Stimulated activated naive CD8-positive, alpha-beta T cell treated with anti-CD3 and anti-CD28 coated beads, Interleukin-15, Interleukin-2, amounts not matched to agents 100 ng/mL and 50 ng/mL, for 24 hours (primary cell): ENCODE measurements around the gene GOLGA6L10.
"Not testable (repeated sequence)": the region's sequence is repeated elsewhere in the genome, so short reads cannot be mapped to it uniquely, and the experiment has no call there.

Source experiments
- H3K27ac Mint-ChIP-seq: one replicate; pipeline ENCODE4 v1.8.0; 2021; ENCODE audit warnings: mild to moderate bottlenecking, mixed read lengths
- H3K27me3 Mint-ChIP-seq: one replicate; pipeline ENCODE4 v1.8.0; 2021; ENCODE audit warnings: mixed read lengths
- H3K36me3 Mint-ChIP-seq: one replicate; pipeline ENCODE4 v1.8.0; 2021; ENCODE audit warnings: low read depth, mixed read lengths
- H3K4me1 Mint-ChIP-seq: one replicate; pipeline ENCODE4 v1.8.0; 2021; ENCODE audit warnings: low read depth, mixed read lengths
- H3K4me3 Mint-ChIP-seq: one replicate; pipeline ENCODE4 v1.8.0; 2021; ENCODE audit warnings: mild to moderate bottlenecking, mixed read lengths
- H3K9me3 Mint-ChIP-seq: one replicate; pipeline ENCODE4 v1.8.0; 2021; ENCODE audit warnings: mixed read lengths

GOLGA6L10 gene

GRCh38 chr15:82349375-82349774, at the start of gene GOLGA6L10:
Gene GOLGA6L10 (minus strand): TSS chr15:82349475. CDS start chr15:82349375, 100 bp downstream.
- H3K36me3 Mint-ChIP-seq, H3K4me3 Mint-ChIP-seq, H3K27me3 Mint-ChIP-seq, H3K27ac Mint-ChIP-seq, H3K9me3 Mint-ChIP-seq, H3K4me1 Mint-ChIP-seq: not testable (repeated sequence)

GRCh38 chr15:82398785-82399184, 49.5 kb upstream of the GOLGA6L10 start:
- H3K4me1 Mint-ChIP-seq = peaks cover 20% of the 10 kb centered on the region
- H3K27ac Mint-ChIP-seq = no peak overlapping the region
- H3K27me3 Mint-ChIP-seq = no peaks in the 10 kb centered on the region
- no peaks in the 10 kb centered on the region for H3K9me3 Mint-ChIP-seq
- peaks cover 4% of the 10 kb centered on the region for H3K36me3 Mint-ChIP-seq
- no peak overlapping the region for H3K4me3 Mint-ChIP-seq

- H3K27me3 Mint-ChIP-seq = no peaks in the 10 kb centered on the region
- no peaks in the 10 kb centered on the region for H3K9me3 Mint-ChIP-seq
- no peak overlapping the region for H3K4me3 Mint-ChIP-seq
- no peak overlapping the region for H3K27ac Mint-ChIP-seq
- H3K4me1 Mint-ChIP-seq = peaks cover 20% of the 10 kb centered on the region
- peaks cover 4% of the 10 kb centered on the region for H3K36me3 Mint-ChIP-seq
Observed at GRCh38 chr15:82397817-82398216, 48.5 kb upstream of the GOLGA6L10 start.

GRCh38 chr15:82395788-82396187, 46.5 kb upstream of the GOLGA6L10 start:
- not testable (repeated sequence) for H3K36me3 Mint-ChIP-seq, H3K27me3 Mint-ChIP-seq, H3K4me3 Mint-ChIP-seq, H3K9me3 Mint-ChIP-seq, H3K27ac Mint-ChIP-seq
- peaks cover 28% of the 10 kb centered on the region for H3K4me1 Mint-ChIP-seq

GRCh38 chr15:82393671-82394070, 44.4 kb upstream of the GOLGA6L10 start:
- H3K4me1 Mint-ChIP-seq = peaks cover 19% of the 10 kb centered on the region
- no peaks in the 10 kb centered on the region for H3K27me3 Mint-ChIP-seq
- H3K36me3 Mint-ChIP-seq = peaks cover 4% of the 10 kb centered on the region
- no peak overlapping the region for H3K4me3 Mint-ChIP-seq
- H3K27ac Mint-ChIP-seq = no peak overlapping the region
- H3K9me3 Mint-ChIP-seq = no peaks in the 10 kb centered on the region

- not testable (repeated sequence) for H3K9me3 Mint-ChIP-seq, H3K27ac Mint-ChIP-seq
Observed at GRCh38 chr15:82392077-82392476, 42.8 kb upstream of the GOLGA6L10 start.

GRCh38 chr15:82390152-82390551, 40.9 kb upstream of the GOLGA6L10 start:
- not testable (repeated sequence) for H3K4me1 Mint-ChIP-seq, H3K36me3 Mint-ChIP-seq, H3K4me3 Mint-ChIP-seq, H3K9me3 Mint-ChIP-seq, H3K27ac Mint-ChIP-seq, H3K27me3 Mint-ChIP-seq

More at GRCh38 chr15:82392077-82392476, 42.8 kb upstream of the GOLGA6L10 start:
- H3K36me3 Mint-ChIP-seq, H3K4me3 Mint-ChIP-seq, H3K27me3 Mint-ChIP-seq: not testable (repeated sequence)
- H3K4me1 Mint-ChIP-seq = peaks cover 13% of the 10 kb centered on the region

- not testable (repeated sequence) for H3K27ac Mint-ChIP-seq, H3K4me1 Mint-ChIP-seq, H3K9me3 Mint-ChIP-seq, H3K27me3 Mint-ChIP-seq, H3K36me3 Mint-ChIP-seq, H3K4me3 Mint-ChIP-seq
Observed at GRCh38 chr15:82387209-82387608, 37.9 kb upstream of the GOLGA6L10 start.

GRCh38 chr15:82381330-82381955, 32.2 kb upstream of the GOLGA6L10 start:
- H3K4me1 Mint-ChIP-seq, H3K36me3 Mint-ChIP-seq, H3K9me3 Mint-ChIP-seq, H3K27me3 Mint-ChIP-seq, H3K27ac Mint-ChIP-seq, H3K4me3 Mint-ChIP-seq: not testable (repeated sequence)

GRCh38 chr15:82379552-82379951, 30.3 kb upstream of the GOLGA6L10 start:
- not testable (repeated sequence) for H3K9me3 Mint-ChIP-seq, H3K4me1 Mint-ChIP-seq, H3K27me3 Mint-ChIP-seq, H3K36me3 Mint-ChIP-seq, H3K4me3 Mint-ChIP-seq
- peak overlapping the region; percentile 6 for H3K27ac Mint-ChIP-seq

- H3K4me1 Mint-ChIP-seq = peaks cover 14% of the 10 kb centered on the region
- not testable (repeated sequence) for H3K27ac Mint-ChIP-seq, H3K27me3 Mint-ChIP-seq, H3K4me3 Mint-ChIP-seq, H3K9me3 Mint-ChIP-seq, H3K36me3 Mint-ChIP-seq
Observed at GRCh38 chr15:82373661-82374060, 24.4 kb upstream of the GOLGA6L10 start.

- no peaks in the 10 kb centered on the region for H3K27me3 Mint-ChIP-seq
- H3K9me3 Mint-ChIP-seq = no peaks in the 10 kb centered on the region
- H3K27ac Mint-ChIP-seq = no peak overlapping the region
- peaks cover 14% of the 10 kb centered on the region for H3K4me1 Mint-ChIP-seq
- H3K4me3 Mint-ChIP-seq = no peak overlapping the region
- no peaks in the 10 kb centered on the region for H3K36me3 Mint-ChIP-seq
Observed at GRCh38 chr15:82371656-82372055, 22.4 kb upstream of the GOLGA6L10 start.

- H3K4me3 Mint-ChIP-seq, H3K27ac Mint-ChIP-seq, H3K36me3 Mint-ChIP-seq, H3K9me3 Mint-ChIP-seq, H3K4me1 Mint-ChIP-seq, H3K27me3 Mint-ChIP-seq: not testable (repeated sequence)
Observed at GRCh38 chr15:82367790-82368189, 18.5 kb upstream of the GOLGA6L10 start.

GRCh38 chr15:82365692-82366323, 16.5 kb upstream of the GOLGA6L10 start:
- H3K4me1 Mint-ChIP-seq, H3K27ac Mint-ChIP-seq, H3K36me3 Mint-ChIP-seq, H3K27me3 Mint-ChIP-seq, H3K9me3 Mint-ChIP-seq, H3K4me3 Mint-ChIP-seq: not testable (repeated sequence)

- H3K36me3 Mint-ChIP-seq, H3K9me3 Mint-ChIP-seq, H3K4me1 Mint-ChIP-seq, H3K27ac Mint-ChIP-seq, H3K27me3 Mint-ChIP-seq, H3K4me3 Mint-ChIP-seq: not testable (repeated sequence)
Observed at GRCh38 chr15:82364548-82364947, 15.3 kb upstream of the GOLGA6L10 start.

- not testable (repeated sequence) for H3K27ac Mint-ChIP-seq, H3K9me3 Mint-ChIP-seq, H3K4me3 Mint-ChIP-seq, H3K36me3 Mint-ChIP-seq, H3K4me1 Mint-ChIP-seq, H3K27me3 Mint-ChIP-seq
Observed at GRCh38 chr15:82362790-82363189, 13.5 kb upstream of the GOLGA6L10 start.
